Activated T-helper 1 cell treated with Interleukin-2 at 50 U/mL for 16 hours (primary cell): ENCODE results near the gene LRMDA.

ENCODE experiments used
- DNase-seq: peaks from one replicate; pipeline ENCODE4 v3.0.0-alpha.2; 2020; ENCODE audit warnings: low read depth

The LRMDA gene

GRCh38 chr10:76305930-76306615 is 874.6 kb downstream of the LRMDA start:
- DNase-seq, result no peak

GRCh38 chr10:76306856-76307255 is 875.4 kb downstream of the LRMDA start:
- no peak for DNase-seq

GRCh38 chr10:76309070-76309469 is 877.6 kb downstream of the LRMDA start:
- no peak for DNase-seq

GRCh38 chr10:76309741-76310587 is 878.5 kb downstream of the LRMDA start:
- DNase-seq, result no peak

- DNase-seq, result no peak
Measured at GRCh38 chr10:76310588-76311080, 879.2 kb downstream of the LRMDA start.

- DNase-seq, result no peak
Measured at GRCh38 chr10:76311752-76312636, 880.6 kb downstream of the LRMDA start.

- no peak for DNase-seq
Measured at GRCh38 chr10:76315240-76315639, 883.8 kb downstream of the LRMDA start.

- DNase-seq, result no peak
Measured at GRCh38 chr10:76316234-76316633, 884.8 kb downstream of the LRMDA start.

- DNase-seq, result no peak
Measured at GRCh38 chr10:76317078-76317477, 885.7 kb downstream of the LRMDA start.

- DNase-seq, result no peak
Measured at GRCh38 chr10:76318211-76318610, 886.8 kb downstream of the LRMDA start.

GRCh38 chr10:76319661-76320060 is 888.2 kb downstream of the LRMDA start:
- DNase-seq, result no peak

- DNase-seq, result no peak
Measured at GRCh38 chr10:76324283-76324682, 892.9 kb downstream of the LRMDA start.

- no peak for DNase-seq
Measured at GRCh38 chr10:76327441-76327840, 896.0 kb downstream of the LRMDA start.

- no peak for DNase-seq
Measured at GRCh38 chr10:76328348-76328747, 896.9 kb downstream of the LRMDA start.

GRCh38 chr10:76329891-76330575 is 898.6 kb downstream of the LRMDA start:
- no peak for DNase-seq

- DNase-seq, result no peak
Measured at GRCh38 chr10:76331742-76332141, 900.3 kb downstream of the LRMDA start.

- no peak for DNase-seq
Measured at GRCh38 chr10:76333326-76333725, 901.9 kb downstream of the LRMDA start.

GRCh38 chr10:76333796-76334195 is 902.4 kb downstream of the LRMDA start:
- DNase-seq, result no peak

- no peak for DNase-seq
Measured at GRCh38 chr10:76334255-76334654, 902.8 kb downstream of the LRMDA start.

GRCh38 chr10:76336213-76336963 is 905.0 kb downstream of the LRMDA start:
- no peak for DNase-seq

- no peak for DNase-seq
Measured at GRCh38 chr10:76337641-76338040, 906.2 kb downstream of the LRMDA start.
